Activated CD4-positive, alpha-beta memory T cell treated with anti-CD3 and anti-CD28 coated beads for 36 hours (primary cell): ENCODE data around the gene GNG7. TPM values are rescaled to one million over a fixed set of nuclear protein-coding genes. Genes with fewer than 3 reads are reported as not detected.
"Not testable (repeated sequence)": the region's sequence is repeated elsewhere in the genome, so short reads cannot be mapped to it uniquely, and the experiment has no call there.

Experiments used
- CTCF ChIA-PET: fragments of 350-600 bp; sonication (Branson Sonifier 250); formaldehyde crosslinking; loops from one replicate; lab custom pipeline; 2021; ENCODE audit warnings: antibody characterized with exemption, inconsistent platforms; lab: Charles Lee
- POLR2A ChIA-PET: fragments of 350-600 bp; sonication (Branson Sonifier 250); formaldehyde crosslinking; loops from one replicate; lab custom pipeline; 2021; ENCODE audit warnings: antibody characterized with exemption; lab: Charles Lee
- DNase-seq: peaks from one replicate; pipeline ENCODE4 v3.0.0-alpha.2; 2020
- H3K27ac Mint-ChIP-seq: one replicate; pipeline ENCODE4 v1.8.0; 2021; ENCODE audit warnings: mixed read lengths
- H3K27me3 Mint-ChIP-seq: one replicate; pipeline ENCODE4 v1.8.0; 2021; ENCODE audit warnings: mixed read lengths
- H3K36me3 Mint-ChIP-seq: one replicate; pipeline ENCODE4 v1.8.0; 2021; ENCODE audit warnings: mixed read lengths
- H3K4me1 Mint-ChIP-seq: one replicate; pipeline ENCODE4 v1.8.0; 2021; ENCODE audit warnings: low read depth, mixed read lengths
- H3K4me3 Mint-ChIP-seq: one replicate; pipeline ENCODE4 v1.8.0; 2021; ENCODE audit warnings: mild to moderate bottlenecking, mixed read lengths
- H3K9me3 Mint-ChIP-seq: one replicate; pipeline ENCODE4 v1.8.0; 2021; ENCODE audit warnings: mixed read lengths
- intact Hi-C: fragments of 100-400 bp; cut with micrococcal nuclease; formaldehyde crosslinking; loops from one replicate; pipeline ENCODE4 v1.15.1; 2023
- total RNA-seq, 2 experiments: library from RNA; stranded (reverse); gene quantifications; one replicate each; pipeline ENCODE4 v1.2.3, GENCODE V29; 2021

GNG7 gene
- total RNA-seq, 2 experiments from 2014 or later, result 0.53 to 0.88 TPM

DNA sequence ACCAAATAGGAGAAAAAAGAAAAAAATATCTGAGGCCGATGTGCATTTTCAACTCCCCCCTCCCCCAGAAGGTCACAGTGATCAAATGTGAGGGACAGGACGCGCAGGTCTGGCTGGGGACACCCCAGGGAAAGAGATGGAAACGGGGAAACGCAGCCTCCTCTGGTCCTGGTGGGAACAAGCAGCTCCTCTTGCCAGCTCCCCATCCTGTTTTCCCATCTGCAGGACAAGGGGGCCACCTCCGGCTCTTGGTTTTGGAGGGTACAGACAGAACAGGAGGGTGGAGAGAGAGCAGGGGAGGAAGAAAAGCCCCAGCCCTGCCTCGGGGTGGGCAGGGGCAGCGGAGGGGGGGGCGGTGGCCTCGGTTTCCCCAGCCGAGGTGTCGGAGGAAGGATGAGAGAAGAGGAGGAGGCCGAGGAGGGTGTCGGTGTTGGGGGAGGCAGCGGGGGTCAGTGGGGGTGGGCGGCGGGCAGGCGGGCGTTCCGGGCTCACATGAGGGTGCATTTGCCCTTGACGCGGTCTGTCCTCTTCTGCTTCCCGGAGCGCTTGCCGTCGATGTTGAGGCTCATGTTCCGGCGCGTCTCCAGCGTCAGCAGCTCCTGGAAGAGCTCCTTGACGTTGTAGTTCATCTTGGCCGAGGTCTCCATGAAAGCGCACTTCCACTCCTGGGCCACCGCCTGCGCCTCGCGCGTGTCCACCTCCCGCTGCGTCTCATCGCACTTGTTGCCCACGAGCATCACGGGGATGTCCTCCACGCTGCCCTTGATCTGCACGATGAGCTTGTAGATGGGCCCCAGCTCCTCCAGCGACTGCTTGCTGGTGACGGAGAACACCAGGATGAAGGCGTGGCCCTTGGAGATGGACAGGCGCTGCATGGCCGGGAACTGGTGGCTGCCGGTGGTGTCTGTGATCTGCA is 14.5 kb upstream of the GNG7 start:
- no peak overlapping the region for H3K4me3 Mint-ChIP-seq
- no peaks in the 10 kb centered on the region for H3K4me1 Mint-ChIP-seq
- H3K27ac Mint-ChIP-seq, result no peak overlapping the region
- no peaks in the 10 kb centered on the region for H3K36me3 Mint-ChIP-seq
- H3K9me3 Mint-ChIP-seq, result peaks cover 11% of the 10 kb centered on the region
- ChIA-PET POLR2A (no interaction called here), CTCF (interaction anchor here (1.9 kb wide), 1 partner anchor 69 kb away, joined by 5 read pairs; no protein-coding TSS in a partner anchor)
- intact Hi-C loops, result no loop called here
- H3K27me3 Mint-ChIP-seq, result peaks cover 17% of the 10 kb centered on the region
- no peak for DNase-seq

DNA sequence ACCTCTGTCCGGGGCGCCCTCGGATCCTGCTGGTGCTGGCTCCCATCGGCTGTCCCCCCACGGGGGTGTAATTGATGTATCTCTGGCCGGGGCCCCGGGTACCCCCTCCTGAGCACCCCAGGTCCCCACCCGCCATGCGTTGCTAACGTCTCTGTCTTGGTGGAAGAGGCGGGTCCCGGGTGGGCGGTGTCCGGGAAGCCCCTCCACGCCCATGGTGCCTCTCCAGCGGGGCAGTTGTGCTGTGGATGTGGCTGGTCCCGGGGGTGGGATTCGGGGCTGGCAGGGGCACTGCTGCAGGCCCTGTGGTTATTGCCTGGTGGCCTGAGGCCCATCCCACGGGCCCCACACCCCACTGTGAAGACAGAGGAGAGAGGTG is 13.8 kb upstream of the GNG7 start:
- H3K27me3 Mint-ChIP-seq, result peaks cover 13% of the 10 kb centered on the region
- no peak for DNase-seq

DNA sequence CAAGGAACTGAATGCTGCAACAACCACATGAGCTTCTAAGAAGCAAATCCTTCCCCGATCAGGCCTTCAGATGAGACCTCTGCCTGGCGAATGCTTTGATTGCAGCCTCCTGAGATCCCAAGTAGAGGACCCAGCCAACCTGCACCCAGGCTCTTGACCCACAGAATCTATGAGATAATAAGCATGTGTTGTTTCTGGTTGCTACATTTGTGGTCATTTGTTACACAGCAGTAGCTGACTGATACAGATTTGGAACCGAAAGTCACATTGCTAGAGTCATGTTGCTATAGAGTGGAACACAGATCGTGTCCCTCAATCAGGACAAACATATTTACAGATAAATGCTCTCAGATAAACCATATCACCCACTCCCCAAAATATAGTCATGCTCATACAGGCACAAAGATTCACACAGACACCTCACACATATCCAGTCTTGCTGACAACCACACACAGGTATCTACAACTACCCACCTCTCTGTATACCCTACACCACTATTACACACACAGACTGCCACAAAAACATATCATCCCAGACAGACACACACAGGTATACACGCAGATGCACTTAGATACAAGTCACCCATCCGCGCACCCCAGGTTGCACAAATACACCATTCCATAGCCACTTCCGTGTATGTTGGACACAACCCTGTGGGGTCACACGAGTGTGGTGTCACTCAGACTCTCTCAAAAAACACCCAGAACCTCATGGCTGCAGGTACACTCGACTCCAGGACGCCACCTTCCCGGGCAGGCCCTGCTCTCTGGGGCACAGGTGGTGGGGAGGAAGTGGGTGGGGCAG is 13.2 kb upstream of the GNG7 start:
- no peak for DNase-seq
- CTCF ChIA-PET, result no interaction called here
- no peak overlapping the region for H3K27ac Mint-ChIP-seq
- no peak overlapping the region for H3K4me3 Mint-ChIP-seq
- H3K27me3 Mint-ChIP-seq, result peaks cover 13% of the 10 kb centered on the region
- intact Hi-C loops, result no loop called here
- H3K36me3 Mint-ChIP-seq, result no peaks in the 10 kb centered on the region
- peaks cover 11% of the 10 kb centered on the region for H3K9me3 Mint-ChIP-seq
- POLR2A ChIA-PET, result no interaction called here
- no peaks in the 10 kb centered on the region for H3K4me1 Mint-ChIP-seq

More for the DNA sequence above, 13.8 kb upstream of the GNG7 start:
- ChIA-PET CTCF (interaction anchor here (1.9 kb wide), 1 partner anchor 68 kb away, joined by 5 read pairs; no protein-coding TSS in a partner anchor), POLR2A (no interaction called here)
- peaks cover 11% of the 10 kb centered on the region for H3K9me3 Mint-ChIP-seq
- H3K4me3 Mint-ChIP-seq, result no peak overlapping the region
- intact Hi-C loops, result no loop called here
- H3K27ac Mint-ChIP-seq, result no peak overlapping the region
- no peaks in the 10 kb centered on the region for H3K36me3 Mint-ChIP-seq
- no peaks in the 10 kb centered on the region for H3K4me1 Mint-ChIP-seq

DNA sequence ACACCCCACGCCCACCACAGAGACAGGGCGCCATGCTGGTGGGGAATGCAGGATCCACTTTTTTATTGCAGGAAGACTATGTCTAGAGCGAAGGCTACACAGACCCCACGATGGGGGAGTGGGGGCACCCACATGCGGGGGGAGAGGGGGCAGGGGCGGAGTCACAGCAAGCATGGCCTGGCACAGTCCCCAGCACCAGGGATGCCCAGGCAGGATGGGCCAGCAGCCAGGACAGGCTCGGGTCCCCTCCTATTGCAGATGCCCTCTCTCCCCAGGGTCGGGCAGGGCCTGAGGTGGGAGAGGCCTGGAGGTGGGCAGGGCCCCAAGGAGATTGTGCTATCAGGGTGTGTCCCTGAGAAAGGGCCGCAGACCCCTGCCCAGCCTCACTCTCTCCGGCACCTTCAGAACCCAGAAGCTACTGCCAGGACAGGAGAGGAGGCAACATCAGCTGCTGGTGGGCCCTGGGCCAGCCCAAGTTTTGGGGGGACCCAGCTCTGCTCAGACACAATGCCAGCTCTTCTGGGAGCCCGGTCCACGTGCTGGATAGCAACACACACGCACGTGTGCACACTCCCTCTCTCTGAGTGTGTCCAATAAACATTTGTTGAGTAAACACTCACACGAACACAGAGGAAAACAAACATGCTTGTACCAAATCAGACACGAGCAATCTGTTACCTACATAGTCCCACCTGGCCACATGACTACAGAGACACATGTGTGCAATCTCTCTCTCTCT is 12.2 kb upstream of the GNG7 start:
- Mint-ChIP-seq H3K36me3 (no peaks in the 10 kb centered on the region), H3K4me1 (no peaks in the 10 kb centered on the region), H3K9me3 (peaks cover 11% of the 10 kb centered on the region), H3K27ac (no peak overlapping the region), H3K4me3 (no peak overlapping the region), H3K27me3 (peaks cover 8% of the 10 kb centered on the region)
- no peak for DNase-seq
- ChIA-PET CTCF (no interaction called here), POLR2A (no interaction called here)
- intact Hi-C loops, result no loop called here

DNA sequence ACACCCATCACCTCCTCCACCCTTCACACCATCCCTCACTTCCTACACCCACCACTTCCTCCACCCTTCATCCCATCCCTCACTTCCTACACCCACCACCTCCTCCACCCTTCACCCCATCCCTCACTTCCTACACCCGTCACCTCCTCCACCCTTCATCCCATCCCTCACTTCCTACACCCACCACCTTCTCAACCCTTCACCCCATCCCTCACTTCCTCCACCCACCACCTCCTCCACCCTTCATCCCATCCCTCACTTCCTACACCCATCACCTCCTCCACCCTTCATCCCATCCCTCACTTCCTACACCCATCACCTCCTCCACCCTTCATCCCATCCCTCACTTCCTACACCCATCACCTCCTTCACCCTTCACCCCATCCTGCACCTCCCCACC is 11.6 kb upstream of the GNG7 start:
- H3K36me3 Mint-ChIP-seq, H3K27me3 Mint-ChIP-seq, H3K27ac Mint-ChIP-seq, H3K4me3 Mint-ChIP-seq, intact Hi-C loops, H3K4me1 Mint-ChIP-seq, POLR2A ChIA-PET, CTCF ChIA-PET, DNase-seq: not testable (repeated sequence)
- H3K9me3 Mint-ChIP-seq, result peaks cover 11% of the 10 kb centered on the region

DNA sequence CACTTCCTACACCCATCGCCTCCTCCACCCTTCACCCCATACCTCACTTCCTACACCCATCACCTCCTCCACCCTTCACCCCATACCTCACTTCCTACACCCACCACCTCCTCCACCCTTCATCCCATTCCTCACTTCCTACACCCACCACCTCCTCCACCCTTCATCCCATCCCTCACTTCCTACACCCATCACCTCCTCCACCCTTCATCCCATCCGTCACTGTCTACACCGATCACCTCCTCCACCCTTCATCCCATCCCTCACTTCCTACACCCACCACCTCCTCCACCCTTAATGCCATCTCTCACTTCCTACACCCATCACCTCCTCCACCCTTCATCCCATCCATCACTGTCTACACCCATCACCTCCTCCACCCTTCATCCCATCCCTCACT is 10.7 kb upstream of the GNG7 start:
- H3K36me3 Mint-ChIP-seq, intact Hi-C loops, H3K27ac Mint-ChIP-seq, H3K4me1 Mint-ChIP-seq, DNase-seq, H3K27me3 Mint-ChIP-seq, CTCF ChIA-PET, POLR2A ChIA-PET, H3K4me3 Mint-ChIP-seq: not testable (repeated sequence)
- H3K9me3 Mint-ChIP-seq, result peaks cover 11% of the 10 kb centered on the region

DNA sequence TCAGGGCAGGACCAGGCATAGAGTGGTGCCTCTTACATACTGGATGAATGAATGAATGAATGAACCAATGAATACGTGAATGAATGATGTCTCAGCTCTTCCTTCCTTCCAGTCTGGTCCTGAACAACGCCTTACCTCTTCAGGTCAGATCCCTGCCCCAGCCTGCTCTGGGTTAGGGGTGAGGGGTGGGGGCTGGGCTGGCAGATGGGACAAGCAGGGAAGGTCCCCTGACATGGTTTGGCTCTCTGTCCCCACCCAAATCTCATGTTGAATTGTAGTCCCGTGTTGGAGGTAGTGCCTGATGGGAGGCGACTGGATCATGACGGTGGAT is 9.3 kb upstream of the GNG7 start:
- CTCF ChIA-PET, result no interaction called here
- no peak overlapping the region for H3K27ac Mint-ChIP-seq
- H3K4me1 Mint-ChIP-seq, result no peaks in the 10 kb centered on the region
- peaks cover 3% of the 10 kb centered on the region for H3K27me3 Mint-ChIP-seq
- no peak for DNase-seq
- H3K4me3 Mint-ChIP-seq, result no peak overlapping the region
- H3K9me3 Mint-ChIP-seq, result peaks cover 11% of the 10 kb centered on the region
- intact Hi-C loops, result no loop called here
- POLR2A ChIA-PET, result interaction anchor here (1.6 kb wide), 1 partner anchor 10 kb away, joined by 4 read pairs; no protein-coding TSS in a partner anchor
- no peaks in the 10 kb centered on the region for H3K36me3 Mint-ChIP-seq

DNA sequence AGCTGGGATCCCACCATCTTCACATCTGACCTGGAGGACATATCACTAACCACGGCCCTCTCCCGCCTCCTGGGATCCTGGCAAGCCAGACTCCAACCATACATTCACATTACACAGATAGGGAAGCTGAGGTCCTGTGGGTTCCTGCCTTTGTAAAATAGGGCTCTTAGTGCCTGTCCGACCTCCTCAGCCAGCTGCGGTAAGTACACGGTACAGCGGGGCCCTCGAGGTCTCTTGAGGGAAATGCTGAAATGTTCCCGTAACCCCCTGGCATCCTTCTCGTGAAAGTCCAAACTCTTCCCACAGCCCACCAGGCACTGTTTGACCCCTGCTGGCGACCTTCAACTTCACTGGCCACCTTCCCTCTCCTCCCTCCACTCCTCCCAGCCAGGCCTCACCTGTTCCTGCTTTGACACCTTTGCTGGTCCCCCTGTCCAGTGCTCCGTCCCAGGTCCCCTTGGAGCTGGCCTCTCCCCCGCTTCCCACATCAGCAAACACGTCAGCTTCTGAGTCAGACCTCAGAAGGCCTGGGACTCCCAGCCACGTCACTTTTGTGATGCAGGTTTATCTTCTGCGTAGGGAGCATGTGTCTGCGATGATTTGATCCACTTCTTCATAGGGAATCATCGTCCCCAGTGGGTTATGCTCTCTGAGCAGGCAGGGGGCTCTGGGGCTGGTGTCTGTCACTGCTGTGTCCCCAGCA is 8.8 kb upstream of the GNG7 start:
- POLR2A ChIA-PET, result interaction anchor here (1.6 kb wide), 1 partner anchor 10 kb away, joined by 4 read pairs; no protein-coding TSS in a partner anchor
- no peak for DNase-seq
- intact Hi-C loops, result no loop called here
- no peak overlapping the region for H3K4me3 Mint-ChIP-seq
- H3K27me3 Mint-ChIP-seq, result peaks cover 3% of the 10 kb centered on the region
- peaks cover 11% of the 10 kb centered on the region for H3K9me3 Mint-ChIP-seq
- H3K27ac Mint-ChIP-seq, result no peak overlapping the region
- CTCF ChIA-PET, result no interaction called here
- no peaks in the 10 kb centered on the region for H3K4me1 Mint-ChIP-seq
- H3K36me3 Mint-ChIP-seq, result no peaks in the 10 kb centered on the region

DNA sequence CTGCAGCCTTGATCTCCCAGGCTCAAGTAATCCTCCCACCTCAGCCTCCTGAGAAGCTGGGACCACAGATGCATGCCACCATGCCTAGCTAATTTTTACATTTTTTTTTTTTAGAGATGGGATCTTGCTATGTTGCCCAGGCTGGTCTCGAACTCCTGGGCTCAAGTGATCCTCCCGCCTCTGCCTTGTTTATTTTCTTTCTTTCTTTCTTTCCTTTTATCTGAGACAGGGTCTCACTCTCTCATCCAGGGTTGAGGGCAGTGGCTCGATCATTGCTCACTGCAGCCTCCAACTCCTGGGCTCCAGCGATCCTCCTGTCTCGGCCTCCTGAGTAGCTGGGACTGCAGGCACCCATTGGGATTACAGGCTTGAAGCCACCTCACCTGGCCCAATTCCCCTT is 3.8 kb upstream of the GNG7 start:
- H3K9me3 Mint-ChIP-seq, result no peaks in the 10 kb centered on the region
- POLR2A ChIA-PET, result no interaction called here
- no peaks in the 10 kb centered on the region for H3K27me3 Mint-ChIP-seq
- H3K27ac Mint-ChIP-seq, result no peak overlapping the region
- H3K4me3 Mint-ChIP-seq, result no peak overlapping the region
- no peaks in the 10 kb centered on the region for H3K36me3 Mint-ChIP-seq
- DNase-seq, result no peak
- CTCF ChIA-PET, result interaction anchor here (1.7 kb wide), 1 partner anchor 58 kb away, joined by 5 read pairs; no protein-coding TSS in a partner anchor
- intact Hi-C loops, result no loop called here
- peaks cover 3% of the 10 kb centered on the region for H3K4me1 Mint-ChIP-seq

DNA sequence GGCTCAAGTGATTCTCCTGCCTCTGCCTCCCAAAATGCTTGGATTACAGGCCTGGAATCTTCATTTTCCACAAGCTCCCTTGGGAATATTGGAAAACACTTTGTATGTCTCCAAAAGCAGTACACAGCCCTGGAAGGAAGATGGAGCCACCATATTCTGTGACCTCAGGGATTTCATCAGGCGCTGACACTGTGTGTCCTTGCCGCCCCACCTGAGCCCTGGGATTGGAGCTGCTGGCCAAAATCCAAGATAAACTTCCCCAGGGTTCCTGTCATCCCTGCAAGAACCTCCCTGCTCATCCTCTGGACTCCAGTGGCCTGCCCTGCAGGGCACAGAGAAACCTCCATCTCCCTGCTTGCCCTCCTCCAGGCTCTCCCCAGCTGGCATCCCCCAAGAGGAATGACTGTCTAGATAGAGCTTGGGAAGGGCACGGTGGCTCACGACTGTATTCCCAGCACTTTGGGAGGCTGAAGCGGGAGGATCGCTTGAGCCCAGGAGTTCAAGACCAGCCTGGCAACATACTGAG is 1.3 kb upstream of the GNG7 start:
- Mint-ChIP-seq H3K36me3 (no peaks in the 10 kb centered on the region), H3K4me3 (no peak overlapping the region), H3K4me1 (peaks cover 17% of the 10 kb centered on the region), H3K9me3 (no peaks in the 10 kb centered on the region), H3K27me3 (no peaks in the 10 kb centered on the region), H3K27ac (no peak overlapping the region)
- ChIA-PET CTCF (no interaction called here), POLR2A (interaction anchor here (0.6 kb wide), 1 partner anchor 78 kb away, joined by 3 read pairs; no protein-coding TSS in a partner anchor)
- intact Hi-C loops, result no loop called here
- no peak for DNase-seq

DNA sequence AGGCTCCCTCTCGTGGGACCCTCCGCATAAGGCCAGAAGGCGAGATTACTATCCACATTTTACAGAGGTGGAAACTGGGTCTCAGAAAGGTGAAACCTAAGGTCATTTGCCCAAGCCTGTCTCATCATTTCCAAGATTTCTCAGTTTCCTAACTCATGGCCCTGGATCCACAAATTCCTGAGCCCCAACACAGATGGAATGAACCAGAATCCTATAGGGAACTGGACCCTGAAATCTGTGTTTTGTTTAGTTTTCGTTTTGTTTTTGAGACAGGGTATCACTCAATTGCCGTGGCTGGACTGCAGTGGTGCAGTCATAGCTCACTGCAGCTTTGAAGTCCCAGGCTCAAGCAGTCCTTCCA is 563 bp upstream of the GNG7 start:
- Mint-ChIP-seq H3K36me3 (no peaks in the 10 kb centered on the region), H3K27me3 (no peaks in the 10 kb centered on the region), H3K27ac (no peak overlapping the region), H3K9me3 (no peaks in the 10 kb centered on the region), H3K4me3 (peak overlapping the region; percentile 49), H3K4me1 (peaks cover 20% of the 10 kb centered on the region)
- POLR2A ChIA-PET, result no interaction called here
- CTCF ChIA-PET, result interaction anchor here (2.2 kb wide), 1 partner anchor 54 kb away, joined by 11 read pairs; no protein-coding TSS in a partner anchor
- intact Hi-C loops, result no loop called here
- DNase-seq, result no peak
